ENCODE measurements around the gene MAGEB1.

The MAGEB1 gene

DNA sequence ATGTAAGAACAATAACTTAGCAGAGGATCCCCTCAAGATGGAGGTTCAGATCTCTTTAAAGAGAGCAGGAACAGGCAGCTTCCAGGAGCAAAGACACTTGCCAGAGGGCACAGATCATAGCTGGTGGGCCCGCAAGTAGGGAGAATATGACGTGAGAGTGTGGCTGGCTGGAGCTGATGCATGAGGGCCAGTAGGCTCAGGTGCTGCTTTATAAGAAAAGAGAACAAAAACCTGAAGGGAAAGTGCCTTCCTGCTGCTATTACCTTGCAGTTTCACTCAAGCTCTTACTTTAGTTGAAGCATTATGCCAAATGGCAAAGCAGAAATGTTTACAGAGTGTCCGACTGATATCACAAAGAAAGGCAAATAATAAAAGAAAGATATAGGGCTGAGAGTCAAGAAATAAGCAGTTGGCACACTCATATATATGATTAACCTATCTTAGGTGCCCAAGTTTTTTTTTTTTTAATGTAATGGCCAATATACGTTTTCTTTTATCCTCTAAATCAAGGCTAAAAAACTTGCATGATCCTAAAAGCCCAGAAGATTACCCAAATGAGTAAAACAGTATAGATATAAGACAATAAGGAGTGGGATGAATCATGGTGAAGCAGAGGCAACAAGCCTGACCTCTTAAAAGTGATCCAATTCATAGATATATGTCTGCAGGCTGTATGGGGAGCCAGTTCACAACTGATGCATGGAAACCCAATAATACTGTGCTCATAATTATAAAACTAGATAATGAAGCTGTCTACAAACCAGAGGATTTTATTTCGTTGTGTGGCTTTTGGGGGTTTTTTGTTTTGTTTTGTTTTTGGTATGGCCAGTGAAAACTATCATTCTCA, 49.7 kb downstream of the MAGEB1 start:
- TF ChIP-seq EZH2phosphoT487 (IDR thresholded peaks at IDR 0.05; ENCODE audit: borderline replicate concordance, low read length), result no peak
- TF ChIP-seq, protein P1, sequence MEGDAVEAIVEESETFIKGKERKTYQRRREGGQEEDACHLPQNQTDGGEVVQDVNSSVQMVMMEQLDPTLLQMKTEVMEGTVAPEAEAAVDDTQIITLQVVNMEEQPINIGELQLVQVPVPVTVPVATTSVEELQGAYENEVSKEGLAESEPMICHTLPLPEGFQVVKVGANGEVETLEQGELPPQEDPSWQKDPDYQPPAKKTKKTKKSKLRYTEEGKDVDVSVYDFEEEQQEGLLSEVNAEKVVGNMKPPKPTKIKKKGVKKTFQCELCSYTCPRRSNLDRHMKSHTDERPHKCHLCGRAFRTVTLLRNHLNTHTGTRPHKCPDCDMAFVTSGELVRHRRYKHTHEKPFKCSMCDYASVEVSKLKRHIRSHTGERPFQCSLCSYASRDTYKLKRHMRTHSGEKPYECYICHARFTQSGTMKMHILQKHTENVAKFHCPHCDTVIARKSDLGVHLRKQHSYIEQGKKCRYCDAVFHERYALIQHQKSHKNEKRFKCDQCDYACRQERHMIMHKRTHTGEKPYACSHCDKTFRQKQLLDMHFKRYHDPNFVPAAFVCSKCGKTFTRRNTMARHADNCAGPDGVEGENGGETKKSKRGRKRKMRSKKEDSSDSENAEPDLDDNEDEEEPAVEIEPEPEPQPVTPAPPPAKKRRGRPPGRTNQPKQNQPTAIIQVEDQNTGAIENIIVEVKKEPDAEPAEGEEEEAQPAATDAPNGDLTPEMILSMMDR (IDR thresholded peaks at IDR 0.05; ENCODE audit: low read depth, low read length, poor library complexity, severe bottlenecking), result no peak
- H3K9me3 ChIP-seq (ENCODE audit: control insufficient read depth, insufficient read depth, low read length), result no peaks in the 10 kb centered on the region
- H3K27ac ChIP-seq (ENCODE audit: low read depth, low read length), result no peak overlapping the region
- H3K4me2 ChIP-seq (ENCODE audit: low read length), result no peak overlapping the region
- H3K4me1 ChIP-seq (ENCODE audit: control insufficient read depth, low read length), result no peaks in the 10 kb centered on the region
- H3F3A ChIP-seq (ENCODE audit: control insufficient read depth, insufficient read depth), result no peaks in the 10 kb centered on the region
- no peaks in the 10 kb centered on the region for H3K9me2 ChIP-seq (replicated peaks; ENCODE audit: control insufficient read depth, low read length)
- no peaks in the 10 kb centered on the region for H3K36me3 ChIP-seq (ENCODE audit: control insufficient read depth, low read length)
- no peaks in the 10 kb centered on the region for H3K27me3 ChIP-seq (ENCODE audit: control insufficient read depth, low read length)
- no peaks in the 10 kb centered on the region for H4K20me1 ChIP-seq (ENCODE audit: control insufficient read depth, insufficient read depth, low read depth, low read length)
- H3K79me2 ChIP-seq (ENCODE audit: control insufficient read depth, low read length), result no peaks in the 10 kb centered on the region
- no peak overlapping the region for H3K4me3 ChIP-seq (ENCODE audit: low read length)

DNA sequence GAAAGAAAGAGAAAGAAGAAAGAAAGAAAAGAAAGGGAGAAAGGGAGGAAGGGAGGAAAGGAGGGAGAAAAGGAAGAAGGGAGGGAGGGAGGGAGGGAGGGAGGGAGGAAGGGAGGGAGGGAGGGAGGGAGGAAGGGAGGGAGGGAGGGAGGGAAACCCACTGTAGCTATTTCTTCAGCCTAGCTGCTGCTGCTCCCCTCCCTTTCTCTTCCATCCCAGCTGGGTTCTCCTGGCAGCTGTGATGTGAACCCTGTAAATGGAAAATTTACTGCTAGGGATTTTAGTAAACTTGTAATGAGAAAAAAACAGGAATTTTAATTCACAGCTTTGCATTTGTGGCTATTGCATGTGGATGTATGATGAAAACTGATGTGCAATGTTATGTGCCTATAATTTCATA, 54.3 kb downstream of the MAGEB1 start:
- no peaks in the 10 kb centered on the region for H3K4me1 ChIP-seq (ENCODE audit: control insufficient read depth, low read length)
- no peaks in the 10 kb centered on the region for H3K79me2 ChIP-seq (ENCODE audit: control insufficient read depth, low read length)
- TF ChIP-seq EZH2phosphoT487 (IDR thresholded peaks at IDR 0.05; ENCODE audit: borderline replicate concordance, low read length), result no peak
- TF ChIP-seq, protein P1 (IDR thresholded peaks at IDR 0.05; ENCODE audit: low read depth, low read length, poor library complexity, severe bottlenecking), result no peak
- no peaks in the 10 kb centered on the region for H3K9me2 ChIP-seq (replicated peaks; ENCODE audit: control insufficient read depth, low read length)
- H3K27me3 ChIP-seq (ENCODE audit: control insufficient read depth, low read length), result no peaks in the 10 kb centered on the region
- H3K9me3 ChIP-seq (ENCODE audit: control insufficient read depth, insufficient read depth, low read length), result no peaks in the 10 kb centered on the region
- no peak overlapping the region for H3K4me3 ChIP-seq (ENCODE audit: low read length)
- H4K20me1 ChIP-seq (ENCODE audit: control insufficient read depth, insufficient read depth, low read depth, low read length), result no peaks in the 10 kb centered on the region
- H3K36me3 ChIP-seq (ENCODE audit: control insufficient read depth, low read length), result no peaks in the 10 kb centered on the region
- no peaks in the 10 kb centered on the region for H3F3A ChIP-seq (ENCODE audit: control insufficient read depth, insufficient read depth)
- no peak overlapping the region for H3K4me2 ChIP-seq (ENCODE audit: low read length)
- no peak overlapping the region for H3K27ac ChIP-seq (ENCODE audit: low read depth, low read length)
